Activated naive CD8-positive, alpha-beta T cell treated with anti-CD3 and anti-CD28 coated beads, Interleukin-2, amount 10 ng/mL, durations not matched to agents 7 days and 5 days (primary cell): Measurements from ENCODE around the gene ZBTB49. TPM values are rescaled to one million over a fixed set of nuclear protein-coding genes. Genes with fewer than 3 reads are reported as not detected.

ENCODE experiments used
- ATAC-seq: fragments of 150-1000 bp; cut with Tn5 transposase; one replicate; pipeline ENCODE4 v1.10.0; 2021; ENCODE audit warnings: low read depth, moderate library complexity
- POLR2A ChIA-PET: fragments of 350-600 bp; sonication (Branson Sonifier 250); formaldehyde crosslinking; loops from one replicate; lab custom pipeline; 2021; ENCODE audit warnings: antibody characterized with exemption; lab: Charles Lee
- DNase-seq: peaks from one replicate; pipeline ENCODE4 v3.0.0; 2021
- H3K27ac Mint-ChIP-seq: one replicate; pipeline ENCODE4 v1.8.0; 2022; ENCODE audit warnings: mild to moderate bottlenecking, mixed read lengths
- H3K27me3 Mint-ChIP-seq: one replicate; pipeline ENCODE4 v1.8.0; 2022; ENCODE audit warnings: mild to moderate bottlenecking, moderate library complexity, mixed read lengths
- H3K36me3 Mint-ChIP-seq: one replicate; pipeline ENCODE4 v1.8.0; 2021; ENCODE audit warnings: mild to moderate bottlenecking, mixed read lengths
- H3K4me1 Mint-ChIP-seq: one replicate; pipeline ENCODE4 v1.8.0; 2021; ENCODE audit warnings: mixed read lengths
- H3K4me3 Mint-ChIP-seq: one replicate; pipeline ENCODE4 v1.8.0; 2022; ENCODE audit warnings: mild to moderate bottlenecking, moderate library complexity, mixed read lengths
- H3K9me3 Mint-ChIP-seq: one replicate; pipeline ENCODE4 v1.8.0; 2021; ENCODE audit warnings: mixed read lengths
- total RNA-seq, 2 experiments: library from RNA; stranded (reverse); gene quantifications; one replicate each; pipeline ENCODE4 v1.2.3, GENCODE V29; 2021

The ZBTB49 gene
- total RNA-seq, 2 experiments from 2014 or later: 9.7 to 13.0 TPM

DNA sequence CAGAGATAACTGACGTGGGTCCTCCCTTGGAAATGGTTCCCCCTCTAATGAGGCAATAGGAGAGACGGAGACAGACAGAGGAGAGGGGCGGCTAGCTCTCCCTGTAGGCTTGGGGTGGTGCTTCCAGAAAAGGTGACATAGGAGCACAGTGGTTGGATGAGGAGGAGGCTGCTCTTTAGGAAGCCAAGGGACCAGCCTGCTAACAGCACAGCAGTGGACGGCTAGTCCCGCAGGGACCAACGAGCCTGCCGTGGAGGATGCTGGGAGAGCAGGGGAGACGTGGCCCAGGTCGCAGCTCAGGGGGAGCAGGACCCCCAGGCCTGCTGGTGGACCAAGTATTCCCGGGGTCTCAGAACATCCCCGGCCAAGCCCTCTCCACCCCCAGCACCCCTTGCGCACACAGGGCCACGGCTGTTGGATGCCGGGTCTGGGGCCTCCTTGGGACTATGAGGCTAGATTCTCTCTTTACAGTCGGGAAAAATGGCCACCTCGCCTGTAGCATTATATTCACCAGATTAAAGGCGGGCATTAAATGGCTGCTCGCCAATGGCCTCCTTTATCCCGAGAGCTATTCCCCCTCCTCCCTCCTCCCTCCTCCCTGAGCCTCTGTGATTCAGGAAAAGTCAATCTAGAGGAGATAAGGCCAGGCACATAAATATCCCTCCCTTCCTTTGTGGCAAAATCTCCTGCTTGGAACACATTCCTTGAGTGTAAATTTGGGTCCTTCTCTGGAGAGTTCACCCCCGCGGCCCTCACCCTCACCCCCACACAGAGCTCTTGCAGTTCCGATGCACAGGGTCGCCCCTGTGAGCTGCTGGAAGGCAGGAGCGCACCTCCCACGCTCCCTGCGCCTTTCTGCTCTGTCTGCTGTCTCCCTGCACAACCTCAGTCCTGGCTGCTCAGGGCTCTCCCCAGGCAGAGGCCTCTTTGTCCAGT, 66.3 kb downstream of the ZBTB49 start:
- no peak for DNase-seq
- POLR2A ChIA-PET: no interaction called here
- no peaks in the 10 kb centered on the region for H3K4me1 Mint-ChIP-seq

GRCh38 chr4:4358093-4358854, 68.2 kb downstream of the ZBTB49 start:
- Mint-ChIP-seq H3K36me3 (no peaks in the 10 kb centered on the region), H3K4me3 (no peak overlapping the region), H3K27me3 (no peaks in the 10 kb centered on the region), H3K9me3 (peaks cover 7% of the 10 kb centered on the region), H3K4me1 (no peaks in the 10 kb centered on the region), H3K27ac (no peak overlapping the region)
- no peak for ATAC-seq
- DNase-seq: no peak
- POLR2A ChIA-PET: no interaction called here

More for the DNA sequence above, 66.3 kb downstream of the ZBTB49 start:
- ATAC-seq: no peak
- no peak overlapping the region for H3K27ac Mint-ChIP-seq
- H3K36me3 Mint-ChIP-seq: no peaks in the 10 kb centered on the region
- H3K9me3 Mint-ChIP-seq: peaks cover 9% of the 10 kb centered on the region
- no peak overlapping the region for H3K4me3 Mint-ChIP-seq
- no peaks in the 10 kb centered on the region for H3K27me3 Mint-ChIP-seq

DNA sequence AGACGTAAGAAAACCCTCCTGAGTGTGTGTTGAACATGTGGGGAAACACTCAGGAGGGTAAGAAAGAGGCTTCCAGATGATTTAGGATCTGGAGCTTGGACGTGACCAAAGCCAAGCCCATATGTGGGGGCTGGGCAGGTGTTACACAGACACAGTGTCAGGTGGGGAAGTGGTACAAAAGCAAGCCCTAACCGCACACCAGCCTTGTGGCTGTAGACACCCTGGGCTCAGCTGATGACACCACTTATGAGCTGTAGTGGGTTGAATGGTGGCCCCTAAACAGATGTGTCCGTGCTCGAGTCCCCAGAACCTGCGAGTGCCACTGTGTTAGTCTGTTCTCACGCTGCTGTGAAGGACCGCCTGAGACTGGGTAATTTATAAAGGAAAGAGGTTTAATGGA, 71.8 kb downstream of the ZBTB49 start:
- POLR2A ChIA-PET: no interaction called here
- Mint-ChIP-seq H3K4me1 (no peaks in the 10 kb centered on the region), H3K4me3 (no peak overlapping the region), H3K9me3 (peaks cover 17% of the 10 kb centered on the region), H3K36me3 (no peaks in the 10 kb centered on the region), H3K27me3 (no peaks in the 10 kb centered on the region), H3K27ac (no peak overlapping the region)
- DNase-seq: no peak
- no peak for ATAC-seq

GRCh38 chr4:4362991-4363697, 73.1 kb downstream of the ZBTB49 start:
- Mint-ChIP-seq H3K4me1 (no peaks in the 10 kb centered on the region), H3K36me3 (no peaks in the 10 kb centered on the region), H3K4me3 (no peak overlapping the region), H3K27me3 (no peaks in the 10 kb centered on the region), H3K9me3 (peaks cover 20% of the 10 kb centered on the region), H3K27ac (no peak overlapping the region)
- POLR2A ChIA-PET: no interaction called here
- DNase-seq (no peak), ATAC-seq (no peak)

- DNase-seq (no peak), ATAC-seq (no peak)
- no peaks in the 10 kb centered on the region for H3K4me1 Mint-ChIP-seq
- no peak overlapping the region for H3K27ac Mint-ChIP-seq
- H3K36me3 Mint-ChIP-seq: no peaks in the 10 kb centered on the region
- no peaks in the 10 kb centered on the region for H3K27me3 Mint-ChIP-seq
- peaks cover 20% of the 10 kb centered on the region for H3K9me3 Mint-ChIP-seq
- H3K4me3 Mint-ChIP-seq: no peak overlapping the region
- POLR2A ChIA-PET: no interaction called here
These were observed 74.0 kb downstream of the ZBTB49 start for GRCh38 chr4:4364061-4364460.

DNA sequence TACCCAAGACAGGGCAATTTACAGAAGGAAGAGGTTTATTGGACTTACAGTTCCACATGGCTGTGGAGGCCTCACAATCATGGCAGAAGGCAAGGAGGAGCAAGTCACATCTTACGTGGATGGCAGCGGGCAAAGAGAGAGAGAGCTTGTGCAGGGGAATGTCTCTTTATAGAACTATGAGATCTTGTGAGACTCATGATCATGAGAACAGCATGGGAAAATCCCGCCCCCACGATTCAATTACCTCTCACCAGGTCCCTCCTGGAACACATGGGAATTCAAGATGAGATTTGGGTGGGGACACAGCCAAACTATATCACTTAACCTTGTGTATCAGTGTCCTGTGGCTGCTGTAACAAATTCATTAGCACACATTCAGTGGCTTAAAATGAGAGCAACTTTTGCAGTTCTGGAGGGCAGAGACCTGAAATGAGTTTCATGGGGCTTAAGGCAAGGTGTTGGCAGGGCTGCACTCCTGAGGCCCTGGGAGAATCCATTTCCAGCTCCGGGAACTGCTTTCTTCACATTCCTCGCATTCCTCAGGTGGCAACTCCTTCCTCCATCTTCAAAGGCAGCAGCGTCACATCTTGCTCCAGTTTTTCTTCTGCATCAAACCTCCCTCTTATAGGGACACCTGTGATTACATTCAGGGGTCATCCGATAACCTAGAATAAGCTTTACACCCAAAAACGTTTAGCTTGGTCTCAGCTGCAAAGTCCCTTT, 74.6 kb downstream of the ZBTB49 start:
- no peaks in the 10 kb centered on the region for H3K36me3 Mint-ChIP-seq
- no peak overlapping the region for H3K4me3 Mint-ChIP-seq
- no peaks in the 10 kb centered on the region for H3K4me1 Mint-ChIP-seq
- POLR2A ChIA-PET: no interaction called here
- ATAC-seq (no peak), DNase-seq (no peak)
- H3K27ac Mint-ChIP-seq: no peak overlapping the region
- peaks cover 20% of the 10 kb centered on the region for H3K9me3 Mint-ChIP-seq
- no peaks in the 10 kb centered on the region for H3K27me3 Mint-ChIP-seq

GRCh38 chr4:4368809-4369580, 78.9 kb downstream of the ZBTB49 start:
- Mint-ChIP-seq H3K9me3 (peaks cover 17% of the 10 kb centered on the region), H3K27ac (no peak overlapping the region), H3K4me1 (no peaks in the 10 kb centered on the region), H3K27me3 (no peaks in the 10 kb centered on the region), H3K36me3 (no peaks in the 10 kb centered on the region), H3K4me3 (no peak overlapping the region)
- no peak for ATAC-seq
- POLR2A ChIA-PET: no interaction called here
- DNase-seq: no peak

Other genes with a start within 250 kb of the ZBTB49 start
- gene OTOP1, start 63.3 kb upstream of the ZBTB49 start, total RNA-seq: not detected
- gene TMEM128, start 42.0 kb upstream of the ZBTB49 start, total RNA-seq: 10 to 100 TPM; 18.4 to 18.6 TPM
- gene LYAR, start 97 bp upstream of the ZBTB49 start, total RNA-seq: 10 to 100 TPM; 54.5 to 62.3 TPM
- 10 to 100 TPM; 39.7 to 46.8 TPM for gene NSG1, start 96.9 kb downstream of the ZBTB49 start, total RNA-seq